GM12875 (cell line): ENCODE measurements around the gene NR1I2.

ENCODE experiments used
- H3K4me3 ChIP-seq: one replicate; pipeline ENCODE4 v1.5.1; 2011; ENCODE audit warnings: low read depth, low read length, control low read depth
- CTCF ChIP-seq: IDR thresholded peaks from 2 replicates; pipeline ENCODE4 v1.5.1; 2011; ENCODE audit warnings: low read depth, mild to moderate bottlenecking, control low read depth, inconsistent platforms, low read length, moderate library complexity, borderline replicate concordance; ENCODE audit not compliant: insufficient read depth

Gene NR1I2

GRCh38 chr3:119817071-119817470 lies 35.2 kb downstream of the NR1I2 start:
- TF ChIP-seq CTCF = no peak

DNA sequence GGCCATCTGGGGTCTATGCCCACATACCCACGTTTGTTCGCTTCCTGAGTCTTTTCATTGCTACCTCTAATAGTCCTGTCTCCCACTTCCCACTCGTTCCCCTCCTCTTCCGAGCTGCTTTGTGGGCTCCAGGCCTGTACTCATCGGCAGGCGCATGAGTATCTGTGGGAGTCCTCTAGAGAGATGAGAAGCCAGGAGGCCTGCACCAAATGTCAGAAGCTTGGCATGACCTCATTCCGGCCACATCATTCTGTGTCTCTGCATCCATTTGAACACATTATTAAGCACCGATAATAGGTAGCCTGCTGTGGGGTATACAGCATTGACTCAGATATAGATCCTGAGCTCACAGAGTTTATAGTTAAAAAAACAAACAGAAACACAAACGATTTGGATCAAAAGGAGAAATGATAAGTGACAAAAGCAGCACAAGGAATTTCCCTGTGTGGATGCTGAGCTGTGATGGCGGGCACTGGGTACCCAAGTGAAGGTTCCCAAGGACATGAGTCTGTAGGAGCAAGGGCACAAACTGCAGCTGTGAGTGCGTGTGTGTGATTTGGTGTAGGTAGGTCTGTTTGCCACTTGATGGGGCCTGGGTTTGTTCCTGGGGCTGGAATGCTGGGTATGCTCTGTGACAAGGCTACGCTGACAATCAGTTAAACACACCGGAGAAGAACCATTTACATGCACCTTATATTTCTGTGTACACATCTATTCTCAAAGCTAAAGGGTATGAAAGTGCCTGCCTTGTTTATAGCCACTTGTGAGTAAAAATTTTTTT lies 35.9 kb downstream of the NR1I2 start:
- no peak for TF ChIP-seq CTCF
- H3K4me3 ChIP-seq = no peak overlapping the region

More at GRCh38 chr3:119817071-119817470, 35.2 kb downstream of the NR1I2 start:
- no peak overlapping the region for H3K4me3 ChIP-seq

DNA sequence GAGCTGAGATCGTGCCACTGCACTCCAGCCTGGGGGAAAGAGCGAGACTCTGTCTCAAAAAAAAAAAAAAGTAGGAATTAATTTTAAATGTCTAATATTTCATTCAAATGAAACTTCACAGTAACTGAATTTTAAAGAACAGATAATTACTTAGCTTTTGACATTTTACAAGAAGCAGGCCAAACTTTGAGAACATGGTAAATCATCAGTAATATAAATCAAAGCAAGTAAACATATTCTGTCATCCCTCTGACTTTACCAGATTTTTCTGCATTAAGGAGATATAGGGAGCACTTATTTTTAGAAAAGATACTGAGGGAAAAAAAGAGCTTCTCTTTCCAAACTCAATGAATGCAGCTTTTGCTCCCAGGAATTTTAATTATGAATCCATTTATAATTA lies 37.0 kb downstream of the NR1I2 start:
- no peak for TF ChIP-seq CTCF
- no peak overlapping the region for H3K4me3 ChIP-seq

GRCh38 chr3:119819806-119820205 lies 37.9 kb downstream of the NR1I2 start:
- H3K4me3 ChIP-seq = no peak overlapping the region
- TF ChIP-seq CTCF = no peak

DNA sequence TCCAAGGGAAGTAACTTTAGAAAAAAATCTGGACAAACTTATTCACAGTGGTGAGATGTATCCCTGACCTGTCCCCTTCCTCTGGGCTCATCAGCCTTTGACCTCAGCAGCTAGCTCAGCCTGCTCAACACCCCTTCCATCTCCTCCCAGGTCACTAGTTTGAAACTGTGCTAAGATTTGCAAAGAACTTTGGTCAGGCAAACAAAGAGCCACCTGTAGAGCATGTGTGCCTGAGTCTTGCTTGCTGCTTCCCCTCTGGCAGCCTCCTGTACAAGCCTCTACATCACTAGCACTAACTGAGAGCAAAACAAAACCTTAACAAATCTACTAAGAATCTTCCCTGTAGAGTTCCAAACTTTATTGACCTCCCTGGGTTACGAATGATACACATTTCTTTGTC lies 43.9 kb downstream of the NR1I2 start:
- no peak for TF ChIP-seq CTCF
- H3K4me3 ChIP-seq = no peak overlapping the region

DNA sequence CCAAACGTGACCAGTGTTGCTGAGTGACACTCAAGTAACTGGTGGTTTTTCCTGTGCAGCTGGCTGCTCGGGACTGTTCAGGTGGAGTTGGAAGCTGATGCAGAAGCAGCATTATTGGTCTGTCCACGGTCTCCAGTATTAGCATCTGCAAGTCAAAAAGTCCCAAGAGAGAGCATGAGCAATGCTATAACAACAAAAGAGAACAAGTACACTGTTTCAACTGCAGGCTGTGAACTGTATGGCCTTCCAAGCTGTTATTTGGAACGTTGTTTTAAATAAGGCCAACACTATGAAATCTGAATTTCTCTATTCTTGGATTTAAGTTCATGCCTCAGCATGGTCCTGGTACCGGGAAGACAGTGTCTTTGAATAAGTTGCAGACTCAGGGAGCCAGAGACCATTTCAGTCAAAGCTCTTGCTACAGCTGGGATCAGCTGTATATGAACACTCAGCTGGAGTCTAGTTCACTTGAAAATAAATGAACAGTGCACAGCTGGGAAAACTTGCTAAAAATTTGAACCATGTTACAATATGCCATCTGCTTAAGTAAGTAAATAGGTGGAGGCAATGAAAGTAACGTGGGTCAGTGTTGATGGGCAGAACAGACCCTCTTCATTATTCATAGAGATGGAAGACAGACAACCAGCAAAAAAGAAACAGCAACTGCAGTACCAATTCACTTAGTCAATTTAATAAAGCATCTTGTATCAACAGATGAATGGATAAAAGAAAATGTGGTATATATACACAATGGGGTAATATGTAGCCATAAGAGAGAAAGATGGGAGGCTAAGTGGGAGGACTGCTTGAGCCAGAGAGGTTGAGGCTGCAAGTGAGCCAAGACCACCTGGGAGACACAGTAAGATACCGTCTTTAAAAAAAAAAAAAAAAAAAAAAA lies 45.1 kb downstream of the NR1I2 start:
- no peak for TF ChIP-seq CTCF
- no peak overlapping the region for H3K4me3 ChIP-seq
